Islet precursor cell (in vitro differentiated cells): Measurements from ENCODE around the gene RASGEF1B.

Experiments used
- DNase-seq: peaks from one replicate; pipeline ENCODE4 v3.0.0-alpha.2; 2018

RASGEF1B gene

GRCh38 chr4:81465406-81466340 is 6.0 kb downstream of the RASGEF1B start:
- no peak for DNase-seq

GRCh38 chr4:81460834-81461233 is 10.9 kb downstream of the RASGEF1B start:
- DNase-seq: no peak

- DNase-seq: peak; percentile 94
Measured at GRCh38 chr4:81460191-81460701, 11.5 kb downstream of the RASGEF1B start.

- no peak for DNase-seq
Measured at GRCh38 chr4:81459228-81459627, 12.5 kb downstream of the RASGEF1B start.

GRCh38 chr4:81457921-81458520 is 13.7 kb downstream of the RASGEF1B start:
- no peak for DNase-seq

GRCh38 chr4:81457345-81457744 is 14.4 kb downstream of the RASGEF1B start:
- DNase-seq: no peak

- DNase-seq: no peak
Measured at GRCh38 chr4:81455897-81456296, 15.8 kb downstream of the RASGEF1B start.

- no peak for DNase-seq
Measured at GRCh38 chr4:81454948-81455347, 16.8 kb downstream of the RASGEF1B start.

- DNase-seq: no peak
Measured at GRCh38 chr4:81454499-81454898, 17.2 kb downstream of the RASGEF1B start.

- no peak for DNase-seq
Measured at GRCh38 chr4:81453024-81453423, 18.7 kb downstream of the RASGEF1B start.

- DNase-seq: no peak
Measured at GRCh38 chr4:81452452-81453006, 19.2 kb downstream of the RASGEF1B start.

- DNase-seq: no peak
Measured at GRCh38 chr4:81449015-81449414, 22.7 kb downstream of the RASGEF1B start.

- DNase-seq: peak; percentile 55
Measured at GRCh38 chr4:81447566-81448229, 24.0 kb downstream of the RASGEF1B start.

GRCh38 chr4:81446634-81447033 is 25.1 kb downstream of the RASGEF1B start:
- no peak for DNase-seq

- no peak for DNase-seq
Measured at GRCh38 chr4:81445196-81445595, 26.5 kb downstream of the RASGEF1B start.

- DNase-seq: no peak
Measured at GRCh38 chr4:81442484-81443085, 29.1 kb downstream of the RASGEF1B start.

GRCh38 chr4:81440949-81441348 is 30.8 kb downstream of the RASGEF1B start:
- no peak for DNase-seq

GRCh38 chr4:81436941-81437574 is 34.6 kb downstream of the RASGEF1B start:
- no peak for DNase-seq

- DNase-seq: no peak
Measured at GRCh38 chr4:81436096-81436495, 35.6 kb downstream of the RASGEF1B start.

GRCh38 chr4:81432825-81433224 is 38.9 kb downstream of the RASGEF1B start:
- DNase-seq: no peak

GRCh38 chr4:81431971-81432370 is 39.7 kb downstream of the RASGEF1B start:
- DNase-seq: no peak

GRCh38 chr4:81429607-81430006 is 42.1 kb downstream of the RASGEF1B start:
- DNase-seq: no peak
